ENCODE results near the gene SEC14L1. TPM values are rescaled to one million over a fixed set of nuclear protein-coding genes. Genes with fewer than 3 reads are reported as not detected.

Gene SEC14L1
- total and polyA plus RNA-seq, 2 of the 8 experiments (the other 6 are each of a cell fraction or from before 2014, with no cell fraction given), result 27.2 to 74.4 TPM

DNA sequence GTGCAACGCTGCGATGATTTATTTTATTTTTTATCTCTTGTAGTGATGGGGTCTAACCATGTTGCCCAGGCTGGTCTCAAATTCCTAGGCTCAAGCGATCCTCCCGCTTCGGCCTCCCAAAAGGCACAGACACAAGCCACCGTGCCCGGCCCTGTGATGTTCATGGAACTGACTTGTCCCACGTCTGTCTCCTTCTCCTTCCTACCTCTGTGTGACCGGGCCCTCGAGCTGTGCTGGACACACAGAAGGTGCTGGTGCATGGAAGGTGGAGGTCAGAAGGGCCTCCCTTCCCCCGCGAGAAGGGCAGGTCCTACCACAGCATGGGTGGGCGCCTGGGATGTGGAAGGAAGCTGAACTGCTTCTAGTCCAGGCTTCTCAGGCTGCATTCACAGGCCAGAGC, 88.0 kb downstream of the SEC14L1 start:
- H2AK5ac ChIP-seq (ENCODE audit: low read depth, low read length), result no peak overlapping the region
- H2BK15ac ChIP-seq (ENCODE audit: low read length), result 0 out of 2 replicates have a peak overlapping the region, but pooled peaks have one; percentile 72
- 86% methylated on average over 12 of the region's 13 CpGs; no CpG with 5 or more reads in 1 of the 2 experiments for WGBS, 2 experiments (ENCODE audit: extremely low coverage in 1 of 2, insufficient coverage in 1 of 2, insufficient read length in 1 of 2, insufficient replicate concordance in 2 of 2, low coverage in 1 of 2, low lambda C conversion rate in 2 of 2, missing lambda C conversion rate in 1 of 2)
- H3K56ac ChIP-seq (replicated peaks; ENCODE audit: insufficient read length, low read depth, low read length), result no peak overlapping the region
- no peak for DNase-seq (ENCODE audit: low read depth in 1 of 2, low spot score in 2 of 2)
- H2BK12ac ChIP-seq (ENCODE audit: low read depth, low read length), result no peak overlapping the region
- H4K8ac ChIP-seq (ENCODE audit: extremely low read depth, insufficient read depth, low read length), result no peak overlapping the region; the same call in 1 of the 2 replicates
- no peak overlapping the region for H2BK20ac ChIP-seq (ENCODE audit: low read length)
- no peaks in the 10 kb centered on the region; the same call in 1 of the 2 replicates for H3K23me2 ChIP-seq (ENCODE audit: low read depth, low read length)
- H4K91ac ChIP-seq (replicated peaks; ENCODE audit: insufficient read length, low read length), result no peak overlapping the region
- H2BK5ac ChIP-seq (ENCODE audit: low read depth, low read length), result no peak overlapping the region
- H3K36me3 ChIP-seq (ENCODE audit: control insufficient read depth in 2 of 4, insufficient read depth in 4 of 4, low read length in 3 of 4), result no peaks in the 10 kb centered on the region
- ChIA-PET POLR2A (ENCODE audit: partially characterized antibody) (no interaction called here), CTCF (ENCODE audit: partially characterized antibody) (interaction anchor here (0.7 to 2.2 kb wide), 6 partner anchors 14 to 142 kb away, joined by 3 to 7 read pairs (median 3); no protein-coding TSS in a partner anchor)
- H3K27me3 ChIP-seq (replicated peaks in 1 of 4; ENCODE audit: control insufficient read depth in 3 of 4, extremely low read depth in 1 of 4, insufficient read depth in 3 of 4, low read length in 3 of 4), result no peaks in the 10 kb centered on the region
- no peaks in the 10 kb centered on the region for H4K20me1 ChIP-seq (replicated peaks in 1 of 2; ENCODE audit: control insufficient read depth in 1 of 2, insufficient read depth in 2 of 2, low read length in 2 of 2)
- H3K79me1 ChIP-seq (ENCODE audit: low read depth, low read length), result no peaks in the 10 kb centered on the region
- no peaks in the 10 kb centered on the region for H3K4me1 ChIP-seq (replicated peaks in 1 of 4; ENCODE audit: control insufficient read depth in 3 of 4, insufficient read depth in 4 of 4, low read length in 3 of 4)
- no peak overlapping the region for H2AFZ ChIP-seq (ENCODE audit: low read length)
- H3K4me3 ChIP-seq (ENCODE audit: extremely low read depth in 1 of 4, insufficient read depth in 2 of 4, low read depth in 3 of 4, low read length in 4 of 4), result no peak overlapping the region
- no peak overlapping the region for H3K4me2 ChIP-seq (ENCODE audit: insufficient read depth in 1 of 2, low read depth in 2 of 2, low read length in 2 of 2)
- no peak overlapping the region for H3K4ac ChIP-seq (replicated peaks; ENCODE audit: insufficient read length, low read depth, low read length)
- no peaks in the 10 kb centered on the region for H3K9me3 ChIP-seq (ENCODE audit: insufficient read depth in 2 of 2, low read depth in 1 of 2, low read length in 1 of 2)
- H2BK120ac ChIP-seq (replicated peaks; ENCODE audit: low read depth, low read length), result no peak overlapping the region
- no peak for FAIRE-seq
- no peak overlapping the region for H4K5ac ChIP-seq (ENCODE audit: insufficient read length, low read depth, low read length)
- no peak overlapping the region for H3K9ac ChIP-seq (replicated peaks in 1 of 4; ENCODE audit: extremely low read depth in 1 of 4, low read depth in 3 of 4, low read length in 3 of 4)
- H3K23ac ChIP-seq (ENCODE audit: insufficient read length), result no peak overlapping the region
- H3K27ac ChIP-seq (ENCODE audit: low read depth, low read length), result no peak overlapping the region
- H3K79me2 ChIP-seq (ENCODE audit: control insufficient read depth in 1 of 2, insufficient read depth in 2 of 2, low read length in 2 of 2), result no peaks in the 10 kb centered on the region
- TF ChIP-seq NRF1 (IDR thresholded peaks at IDR 0.05; ENCODE audit: low read depth, low read length), result no peak
- H3K18ac ChIP-seq (ENCODE audit: extremely low read depth, low read length), result no peak overlapping the region
- no peak overlapping the region for H3K14ac ChIP-seq (ENCODE audit: insufficient read length)
